Suprapubic skin (tissue), 4 donors: Measurements from ENCODE around the gene STX16.

Experiments
- CTCF ChIP-seq, 2 donors: fragments of 200-600 bp in 1 of 2; fragments of 450-650 bp in 1 of 2; sonication (generic) in 1 of 2; IDR thresholded peaks; one replicate each; pipeline ENCODE4 v1.5.1; 2016 to 2019; ENCODE audit warnings: antibody characterized with exemption in 2 of 2, mild to moderate bottlenecking in 1 of 2, moderate library complexity in 1 of 2
- EP300 ChIP-seq: sonication (generic); formaldehyde crosslinking; IDR thresholded peaks from one replicate; pipeline ENCODE4 v1.6.1; 2017; ENCODE audit warnings: antibody characterized with exemption
- POLR2A ChIP-seq, 2 donors: fragments of 450-650 bp; IDR thresholded peaks; one replicate each; pipeline ENCODE4 v1.6.1; 2017; ENCODE audit warnings: antibody characterized with exemption in 2 of 2, mild to moderate bottlenecking in 2 of 2, moderate library complexity in 2 of 2
- POLR2AphosphoS5 ChIP-seq, 3 donors: sonication (generic); formaldehyde crosslinking; IDR thresholded peaks; one replicate each; pipeline ENCODE4 v1.6.1; 2017; ENCODE audit warnings: antibody characterized with exemption in 3 of 3

- TF ChIP-seq CTCF (IDR thresholded peaks at IDR 0.05) = no peak
- no peak for TF ChIP-seq POLR2A (IDR thresholded peaks at IDR 0.05)
- no peak for TF ChIP-seq EP300
- no peak for TF ChIP-seq POLR2AphosphoS5 (IDR thresholded peaks at IDR 0.05)
These were observed 15.8 kb upstream of the STX16 start for GRCh38 chr20:58635279-58635665.
